GM04504 (cell line): ENCODE measurements around the gene ARAP1.
A peak's percentile ranks its signal among the peaks of the same experiment; 100 is the strongest.
"Not testable (repeated sequence)": the region's sequence is repeated elsewhere in the genome, so short reads cannot be mapped to it uniquely, and the experiment has no call there.

Source experiments
- DNase-seq: peaks from one replicate; pipeline ENCODE4 v3.0.0-alpha.2; 2012; ENCODE audit warnings: low read depth

Gene ARAP1

DNA sequence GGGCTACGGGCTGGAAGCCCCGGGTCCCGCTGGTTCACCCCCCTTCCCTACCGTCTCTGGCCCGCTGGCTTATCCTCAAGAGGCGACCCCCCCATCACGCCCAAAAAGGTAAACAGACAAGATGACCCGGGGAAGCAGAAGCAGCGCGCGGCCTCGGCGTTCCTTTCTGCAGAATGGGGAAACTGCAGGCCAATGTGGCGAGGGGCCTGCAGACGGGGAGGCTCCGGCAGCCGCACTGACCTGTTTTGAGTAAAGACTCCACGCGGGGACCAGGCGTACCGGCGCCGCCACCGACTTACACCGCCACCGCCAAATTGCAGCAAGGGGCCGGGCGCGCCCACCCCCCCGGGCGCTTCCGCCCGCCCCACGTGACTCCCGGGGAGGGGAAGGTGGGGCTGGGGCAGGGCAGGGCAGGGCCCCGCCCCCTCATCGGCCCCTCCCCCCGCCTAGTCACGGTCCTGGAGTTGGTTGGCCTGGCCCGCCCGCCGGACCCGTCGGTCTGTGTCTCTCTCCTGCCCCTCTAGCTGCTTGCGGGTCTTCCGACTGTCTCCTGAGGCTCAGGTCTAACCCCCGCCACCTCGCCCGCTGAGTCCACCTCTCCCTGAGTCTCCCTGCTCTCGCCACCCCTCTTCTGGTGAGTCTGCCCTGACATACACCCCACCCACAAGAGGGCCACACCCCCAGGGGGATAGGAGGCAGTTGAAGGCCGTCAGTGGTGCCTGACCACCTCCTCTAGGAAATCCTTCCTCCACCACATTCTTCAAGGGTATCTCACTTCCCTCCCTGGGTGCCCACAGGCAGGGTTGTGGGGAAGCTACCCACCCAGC, at the start of gene ARAP1:
Gene ARAP1, minus strand, starts transcription at position 321 of the 827 bp plus-strand sequence. CDS start 25,280 bp downstream, outside the sequence.
- peak; percentile 35 for DNase-seq

- no peak for DNase-seq
Observed at GRCh38 chr11:72799441-72799840, 47.2 kb upstream of the ARAP1 start.

DNA sequence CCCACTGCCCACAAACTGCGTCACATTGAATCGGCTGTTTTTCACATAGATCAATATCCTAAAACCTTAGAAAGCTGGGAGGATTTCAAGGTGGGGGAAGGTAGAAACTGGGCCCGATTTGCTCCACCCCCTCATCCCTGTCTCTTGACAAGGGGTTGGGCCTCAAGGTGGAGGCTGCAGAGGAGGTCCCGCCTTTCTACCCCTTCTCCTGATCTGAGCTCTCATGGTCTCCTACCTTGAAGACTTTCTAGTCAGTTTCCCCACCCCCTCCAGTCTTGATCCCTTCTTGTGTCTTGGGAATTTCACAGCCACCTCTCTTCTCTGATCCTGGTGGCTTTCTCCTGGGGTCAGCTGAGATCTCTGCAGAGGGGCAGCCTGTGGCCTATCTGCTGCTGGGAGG, 46.2 kb upstream of the ARAP1 start:
- no peak for DNase-seq

DNA sequence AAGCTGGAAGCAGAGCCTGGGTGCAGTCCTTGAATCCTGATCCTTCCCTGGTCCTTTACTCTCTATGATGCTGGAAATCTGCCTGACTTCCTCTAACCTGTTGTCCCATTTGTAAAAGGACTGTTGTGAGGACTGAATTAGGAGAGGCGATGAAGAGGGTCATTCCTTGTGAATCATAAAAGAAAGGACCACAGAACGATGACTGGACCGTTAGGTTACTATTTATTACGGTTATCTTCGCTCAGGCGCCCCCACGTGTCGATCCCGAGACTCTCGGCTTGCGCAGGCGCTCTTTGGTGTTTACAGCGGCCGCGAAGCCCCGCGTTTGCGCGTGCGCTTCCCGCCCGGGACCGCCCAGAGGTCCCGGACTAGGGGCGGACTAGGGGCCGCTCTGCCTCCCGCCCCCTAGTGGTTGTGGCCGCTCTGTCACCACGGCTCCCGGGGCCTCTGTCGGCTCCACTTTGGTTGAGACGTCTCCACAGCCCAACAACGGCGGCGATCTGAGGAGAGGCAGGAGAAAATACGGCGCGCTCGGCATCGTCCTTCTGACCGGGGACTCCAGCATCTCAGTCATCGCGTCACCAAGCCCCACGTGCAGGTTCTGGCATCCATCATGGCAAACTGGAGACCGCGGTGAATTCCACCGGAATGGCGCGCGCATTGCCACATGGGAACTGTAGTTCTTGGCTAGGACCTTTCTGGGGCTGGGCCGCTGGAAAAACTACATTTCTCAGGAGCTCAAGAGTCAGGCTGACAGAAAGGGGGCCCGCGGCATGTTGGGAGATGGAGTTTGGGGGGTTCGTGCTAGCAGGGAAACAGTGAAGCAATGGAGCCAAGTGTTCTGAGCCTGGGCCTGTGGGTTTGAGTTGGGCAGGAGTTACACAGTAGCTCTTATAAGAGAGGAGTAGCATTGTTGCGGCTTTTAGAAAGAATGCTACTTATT, 41.5 kb upstream of the ARAP1 start, which contains the start of gene STARD10:
Gene STARD10, minus strand, starts transcription at position 623 of the 943 bp plus-strand sequence. CDS start 12,866 bp downstream, outside the sequence.
- peak; percentile 89 for DNase-seq

DNA sequence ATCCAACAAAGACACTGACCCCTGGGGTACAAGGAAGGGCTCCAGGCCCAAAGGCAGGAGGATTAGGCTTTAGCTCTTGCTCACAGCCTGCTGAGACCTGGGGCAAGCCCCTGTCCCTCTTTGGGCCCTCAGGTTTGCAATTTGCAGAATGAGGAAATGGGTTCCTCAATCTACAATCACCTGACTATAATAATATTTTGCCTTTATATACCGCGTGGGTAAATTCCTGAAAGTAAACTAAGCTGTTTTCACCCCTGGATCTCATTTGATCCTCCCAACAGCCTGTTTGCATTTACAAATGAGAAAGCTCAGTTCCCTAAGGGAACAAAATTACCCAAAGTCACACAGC, 40.8 kb upstream of the ARAP1 start:
- DNase-seq = no peak

DNA sequence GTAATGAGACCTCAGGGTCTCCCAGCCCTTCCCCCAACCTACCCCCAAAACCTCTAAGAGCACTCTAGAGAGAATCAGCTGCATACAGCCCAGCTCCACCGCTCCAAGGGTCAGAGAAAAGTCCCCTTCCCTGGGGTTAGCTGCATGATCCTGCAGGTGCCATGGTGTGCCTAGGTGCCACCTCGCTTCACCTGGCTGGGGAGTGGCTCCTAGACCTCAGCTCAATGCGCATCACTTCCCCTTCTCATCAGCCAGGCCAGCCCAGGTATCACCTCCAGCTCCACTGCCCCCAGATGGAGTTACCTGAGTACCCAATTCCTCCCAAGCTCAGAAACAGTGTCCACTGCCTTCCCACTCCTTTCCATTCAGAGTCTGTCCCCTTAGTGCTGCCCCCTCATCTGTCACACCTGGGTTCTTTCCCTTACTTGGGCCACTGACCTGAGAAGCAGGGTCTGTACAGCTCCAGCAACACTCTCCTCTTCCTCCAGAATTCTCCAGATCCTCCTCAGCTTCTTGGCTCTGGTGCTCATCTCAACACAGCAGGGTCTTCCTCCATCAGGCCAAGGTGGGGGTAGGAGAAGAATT, 40.3 kb upstream of the ARAP1 start:
- DNase-seq = no peak

- DNase-seq = not testable (repeated sequence)
Observed at GRCh38 chr11:72791228-72791627, 39.0 kb upstream of the ARAP1 start.

DNA sequence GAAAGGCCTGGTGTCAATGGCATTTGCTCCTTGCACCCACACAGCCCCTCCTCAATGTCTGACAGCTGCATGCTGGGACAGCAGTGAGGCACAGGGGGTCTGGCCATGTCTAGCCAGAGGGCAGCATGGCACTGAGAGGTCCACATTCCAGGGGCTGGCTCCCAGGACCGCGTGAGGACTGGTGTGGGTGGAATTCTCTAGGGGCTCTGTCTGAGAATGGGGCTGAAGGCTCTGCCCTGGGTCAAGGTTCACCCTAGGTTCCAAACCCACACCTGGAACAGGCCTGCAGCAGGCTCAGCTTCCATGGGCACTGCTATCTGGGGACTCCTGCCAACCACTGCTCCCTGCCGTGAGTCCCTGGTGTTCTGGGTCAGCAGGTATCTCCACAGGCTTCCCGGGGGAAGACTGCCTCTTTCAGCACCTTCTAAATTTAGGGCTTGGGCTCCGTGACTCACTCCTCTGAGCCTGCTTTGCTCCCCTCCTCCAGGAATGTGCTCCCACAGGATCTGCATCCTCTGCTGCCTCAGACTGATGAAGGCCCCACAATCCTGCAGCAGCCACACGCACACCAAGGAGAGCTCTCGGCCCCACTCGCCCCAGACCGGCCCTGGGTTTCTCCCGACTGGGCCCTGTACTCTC, 37.4 kb upstream of the ARAP1 start:
- peak; percentile 50 for DNase-seq

GRCh38 chr11:72788241-72788640, 36.0 kb upstream of the ARAP1 start:
- DNase-seq = no peak

GRCh38 chr11:72787216-72788104, 35.3 kb upstream of the ARAP1 start:
- no peak for DNase-seq

- DNase-seq = no peak
Observed at GRCh38 chr11:72786305-72787215, 34.4 kb upstream of the ARAP1 start.

DNA sequence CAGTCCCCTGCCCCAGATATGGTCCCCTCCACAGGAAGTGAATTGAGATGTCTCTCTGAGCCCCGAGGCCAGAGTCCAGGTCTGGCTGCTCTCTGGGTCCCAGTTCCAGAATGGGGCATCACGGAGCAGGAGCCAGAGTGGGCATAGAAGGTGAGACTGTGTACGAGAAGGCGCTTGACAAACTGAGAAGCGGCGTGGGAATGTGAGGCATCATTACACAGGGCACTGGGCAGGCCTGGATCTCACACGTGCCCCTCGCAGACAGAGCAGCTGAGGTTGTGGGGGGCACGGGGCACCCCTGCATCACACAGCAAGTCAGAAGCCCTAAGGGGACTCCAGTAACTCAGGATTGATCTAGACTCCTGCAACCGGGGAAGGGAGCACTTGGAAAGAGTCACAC, 32.5 kb upstream of the ARAP1 start:
- DNase-seq = no peak

- no peak for DNase-seq
Observed at GRCh38 chr11:72783144-72783905, 31.1 kb upstream of the ARAP1 start.

DNA sequence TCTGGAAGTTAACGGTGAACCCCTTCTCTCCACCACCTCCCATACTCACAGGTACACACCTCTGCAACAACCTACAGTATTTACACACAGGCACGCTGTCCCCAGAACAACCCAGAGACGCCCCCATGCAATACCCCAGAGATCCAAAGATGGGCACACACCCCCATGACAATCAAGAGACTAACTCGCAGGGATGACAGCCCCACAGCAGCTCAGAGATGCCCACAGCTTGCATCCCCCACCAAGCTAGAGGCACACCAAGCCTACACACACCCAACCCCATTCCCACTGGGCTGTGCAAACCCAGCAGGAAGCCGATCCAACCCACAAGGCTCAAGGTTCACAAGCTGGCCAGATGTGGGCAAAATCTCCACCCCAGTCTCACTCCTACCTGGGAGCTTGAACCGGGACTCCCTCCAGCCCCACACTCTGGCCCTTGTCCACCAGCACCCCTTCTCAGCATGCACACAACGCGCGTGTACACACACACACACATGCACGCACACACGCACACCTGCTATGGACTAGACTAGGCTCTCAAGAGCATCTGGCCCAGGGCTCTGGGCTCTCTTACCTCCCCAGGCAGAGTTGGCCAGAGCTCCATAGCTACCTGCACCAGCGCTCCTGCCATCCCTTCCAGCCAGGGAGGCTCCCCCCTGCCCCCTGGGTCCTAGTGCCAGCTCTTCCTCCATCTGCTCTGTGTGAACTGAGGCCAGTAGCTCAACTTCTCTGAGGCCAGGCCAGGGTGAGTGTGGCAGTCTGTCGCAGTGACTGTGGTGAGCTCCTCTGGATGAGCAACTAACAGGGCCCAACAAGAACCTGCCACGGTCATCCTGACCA, 30.1 kb upstream of the ARAP1 start:
- no peak for DNase-seq

- no peak for DNase-seq
Observed at GRCh38 chr11:72781313-72782080, 29.3 kb upstream of the ARAP1 start.

DNA sequence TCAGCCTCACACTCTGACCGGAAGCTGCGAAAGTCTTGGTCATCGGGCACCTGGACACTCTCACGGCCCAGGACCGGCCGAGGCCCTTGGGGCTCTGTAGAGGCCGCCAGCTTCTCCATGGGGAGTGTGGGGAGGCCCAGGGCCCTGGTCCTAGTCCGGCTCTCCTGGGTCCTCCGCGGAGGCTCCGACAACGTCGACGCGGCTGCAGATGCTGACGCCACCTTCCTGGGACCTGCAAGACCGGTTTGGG, 28.8 kb upstream of the ARAP1 start:
- DNase-seq = no peak

- DNase-seq = no peak
Observed at GRCh38 chr11:72780296-72781062, 28.3 kb upstream of the ARAP1 start.
